ENCODE data around the gene PCDH9.

DNA sequence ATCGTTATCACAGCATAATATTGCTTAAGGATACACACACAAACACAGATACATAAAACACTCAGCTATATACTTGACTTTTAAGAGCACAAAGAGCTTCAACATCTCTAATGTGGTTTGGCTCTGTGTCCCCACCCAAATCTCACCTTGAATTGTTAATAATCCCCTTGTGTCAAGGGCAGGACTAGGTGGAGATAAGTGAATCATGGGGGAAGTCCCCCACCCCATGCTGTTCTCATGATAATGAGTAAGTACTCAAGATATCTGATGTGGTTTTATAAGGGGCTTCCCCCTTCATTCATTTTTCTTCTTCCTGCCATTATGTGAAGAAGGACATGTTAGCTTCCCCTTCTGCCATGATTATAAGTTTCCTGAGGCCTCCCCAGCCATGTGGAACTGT lies 481.4 kb downstream of the PCDH9 start:
- TF ChIP-seq CTCF (IDR thresholded peaks at IDR 0.05; ENCODE audit: low read depth, low read length) (no peak), EZH2phosphoT487 (IDR thresholded peaks at IDR 0.05; ENCODE audit: low read depth) (no peak)

All from OCI-LY3 (cell line).